H1 (cell line): ENCODE measurements around the gene SSPN. TPM values are rescaled to one million over a fixed set of nuclear protein-coding genes. Genes with fewer than 3 reads are reported as not detected.

Experiments used
- CTCF ChIA-PET: fragments of 300-600 bp; sonication (Branson Sonifier 250); formaldehyde crosslinking; loops from one replicate; lab custom pipeline; 2021; ENCODE audit not compliant: partially characterized antibody; lab: Charles Lee
- POLR2A ChIA-PET: fragments of 300-600 bp; sonication (Branson Sonifier 250); formaldehyde crosslinking; loops from one replicate; lab custom pipeline; 2021; ENCODE audit warnings: inconsistent platforms; ENCODE audit not compliant: partially characterized antibody; lab: Charles Lee
- DNase-seq, 2 experiments: peaks; one replicate each; pipeline versions ENCODE4 v3.0.0 to v3.0.0-alpha.2; 2010 to 2022; ENCODE audit warnings: low spot score in 2 of 2, low read depth in 1 of 2, mixed read lengths in 1 of 2
- FAIRE-seq: peaks from 2 replicates; lab custom pipeline; 2011; peaks lifted over from hg19 to GRCh38; lab: Jason Lieb, UNC
- H2AFZ ChIP-seq: 2 replicates; pipeline ENCODE4 v1.8.1; 2012; ENCODE audit warnings: low read length, inconsistent platforms
- H2AK5ac ChIP-seq: 2 replicates; pipeline ENCODE4 v1.6.1; 2013; ENCODE audit warnings: low read depth, low read length
- H2BK120ac ChIP-seq: replicated peaks from 2 replicates; pipeline ENCODE3; 2013; ENCODE audit warnings: low read depth, low read length, inconsistent platforms
- H2BK12ac ChIP-seq: 2 replicates; pipeline ENCODE4 v1.6.1; 2013; ENCODE audit warnings: low read depth, low read length
- H2BK15ac ChIP-seq: 2 replicates; pipeline ENCODE4 v1.6.1; 2013; ENCODE audit warnings: low read length
- H2BK20ac ChIP-seq: 2 replicates; pipeline ENCODE4 v1.6.1; 2013; ENCODE audit warnings: low read length
- H2BK5ac ChIP-seq: 2 replicates; pipeline ENCODE4 v1.6.1; 2013; ENCODE audit warnings: low read depth, low read length
- H3K14ac ChIP-seq: 2 replicates; pipeline ENCODE4 v1.6.1; 2013; ENCODE audit warnings: inconsistent platforms; ENCODE audit not compliant: insufficient read length
- H3K18ac ChIP-seq: 2 replicates; pipeline ENCODE4 v1.6.1; 2013; ENCODE audit warnings: low read length; ENCODE audit errors: extremely low read depth
- H3K23ac ChIP-seq: 2 replicates; pipeline ENCODE4 v1.6.1; 2013; ENCODE audit warnings: inconsistent platforms; ENCODE audit not compliant: insufficient read length
- H3K23me2 ChIP-seq: 2 replicates; pipeline ENCODE4 v1.6.1; 2013; ENCODE audit warnings: low read depth, low read length
- H3K27ac ChIP-seq: 2 replicates; pipeline ENCODE4 v1.6.1; 2011; ENCODE audit warnings: low read depth, low read length, inconsistent platforms
- H3K27me3 ChIP-seq, 4 experiments: replicated peaks in 1 of 4; 1 replicate in 1 of 4; 2 replicates in 3 of 4; pipeline versions ENCODE4 v1.6.1 to v1.8.1; 2011 to 2013; ENCODE audit warnings: low read length in 3 of 4, mild to moderate bottlenecking in 3 of 4, inconsistent platforms in 2 of 4, mixed read lengths in 2 of 4, moderate library complexity in 1 of 4; ENCODE audit not compliant: control insufficient read depth in 3 of 4, insufficient read depth in 3 of 4; ENCODE audit errors: extremely low read depth in 1 of 4
- H3K36me3 ChIP-seq, 4 experiments: 2 replicates each; pipeline versions ENCODE4 v1.6.1 to v1.8.1; 2011 to 2013; ENCODE audit warnings: mild to moderate bottlenecking in 4 of 4, low read length in 3 of 4, moderate library complexity in 2 of 4, control low read depth in 1 of 4, inconsistent platforms in 1 of 4; ENCODE audit not compliant: insufficient read depth in 4 of 4, control insufficient read depth in 2 of 4
- H3K4ac ChIP-seq: replicated peaks from 2 replicates; pipeline ENCODE3; 2013; ENCODE audit warnings: low read length, low read depth, mixed read lengths, inconsistent platforms; ENCODE audit not compliant: insufficient read length
- H3K4me1 ChIP-seq, 4 experiments: replicated peaks in 1 of 4; 1 replicate in 1 of 4; 2 replicates in 3 of 4; pipeline versions ENCODE4 v1.6.1 to v1.8.1; 2011 to 2013; ENCODE audit warnings: low read length in 3 of 4, inconsistent platforms in 2 of 4, mixed read lengths in 1 of 4; ENCODE audit not compliant: insufficient read depth in 4 of 4, control insufficient read depth in 3 of 4
- H3K4me2 ChIP-seq, 2 experiments: 2 replicates each; pipeline versions ENCODE4 v1.6.1 to v1.8.1; 2011 to 2013; ENCODE audit warnings: low read depth in 2 of 2, low read length in 2 of 2, control low read depth in 1 of 2, inconsistent platforms in 1 of 2, mild to moderate bottlenecking in 1 of 2; ENCODE audit not compliant: insufficient read depth in 1 of 2
- H3K4me3 ChIP-seq, 4 experiments: fragments of 200-600, 300-600 bp in 1 of 4; sonication (generic), shearing (Covaris generic), sonication (Bioruptor Twin) in 1 of 4; 2 replicates each; pipeline versions ENCODE4 v1.5.1 to v1.8.1; 2011 to 2016; ENCODE audit warnings: low read length in 4 of 4, low read depth in 3 of 4, control low read depth in 2 of 4, inconsistent platforms in 2 of 4, mild to moderate bottlenecking in 2 of 4, mixed read lengths in 1 of 4, moderate library complexity in 1 of 4; ENCODE audit not compliant: insufficient read depth in 2 of 4; ENCODE audit errors: extremely low read depth in 1 of 4
- H3K56ac ChIP-seq: replicated peaks from 2 replicates; pipeline ENCODE3; 2013; ENCODE audit warnings: low read depth, mild to moderate bottlenecking, mixed read lengths, low read length, inconsistent platforms; ENCODE audit not compliant: insufficient read length
- H3K79me1 ChIP-seq: 2 replicates; pipeline ENCODE4 v1.6.1; 2013; ENCODE audit warnings: low read depth, low read length, control low read depth
- H3K79me2 ChIP-seq, 2 experiments: 2 replicates each; pipeline versions ENCODE4 v1.6.1 to v1.8.1; 2012 to 2013; ENCODE audit warnings: low read length in 2 of 2, mild to moderate bottlenecking in 2 of 2, inconsistent platforms in 1 of 2; ENCODE audit not compliant: insufficient read depth in 2 of 2, control insufficient read depth in 1 of 2
- H3K9ac ChIP-seq, 4 experiments: replicated peaks in 1 of 4; 1 replicate in 1 of 4; 2 replicates in 3 of 4; pipeline versions ENCODE4 v1.6.1 to v1.8.1; 2011 to 2013; ENCODE audit warnings: low read depth in 3 of 4, low read length in 3 of 4, control low read depth in 2 of 4, mild to moderate bottlenecking in 2 of 4, moderate library complexity in 2 of 4, inconsistent platforms in 1 of 4; ENCODE audit errors: extremely low read depth in 1 of 4
- H3K9me3 ChIP-seq, 2 experiments: 2 replicates each; pipeline versions ENCODE4 v1.6.1 to v1.8.1; 2012 to 2013; ENCODE audit warnings: mild to moderate bottlenecking in 2 of 2, moderate library complexity in 2 of 2, control low read depth in 1 of 2, inconsistent platforms in 1 of 2, low read depth in 1 of 2, low read length in 1 of 2, mixed read lengths in 1 of 2; ENCODE audit not compliant: insufficient read depth in 2 of 2
- H4K20me1 ChIP-seq, 2 experiments: replicated peaks in 1 of 2; 2 replicates each; pipeline versions ENCODE3 to v1.8.1; 2011 to 2013; ENCODE audit warnings: inconsistent platforms in 2 of 2, low read length in 2 of 2, mild to moderate bottlenecking in 1 of 2; ENCODE audit not compliant: insufficient read depth in 2 of 2, control insufficient read depth in 1 of 2
- H4K5ac ChIP-seq: 2 replicates; pipeline ENCODE4 v1.6.1; 2013; ENCODE audit warnings: low read length, low read depth, mixed read lengths, inconsistent platforms; ENCODE audit not compliant: insufficient read length
- H4K8ac ChIP-seq: 2 replicates; pipeline ENCODE4 v1.8.0; 2013; ENCODE audit warnings: mild to moderate bottlenecking, moderate library complexity, low read length, inconsistent platforms; ENCODE audit not compliant: insufficient read depth; ENCODE audit errors: extremely low read depth
- H4K91ac ChIP-seq: replicated peaks from 2 replicates; pipeline ENCODE3; 2013; ENCODE audit warnings: low read length, mixed read lengths, inconsistent platforms; ENCODE audit not compliant: insufficient read length
- CBX5 ChIP-seq: fragments of 300-800, 300-1000 bp; sonication (generic); IDR thresholded peaks from 2 replicates; pipeline ENCODE4 v1.7.1; 2016; ENCODE audit warnings: antibody characterized with exemption, low read length, low read depth
- CBX8 ChIP-seq: fragments of 300-800, 300-1000 bp; sonication (generic); IDR thresholded peaks from 2 replicates; pipeline ENCODE4 v1.7.1; 2016; ENCODE audit warnings: low read depth, low read length, borderline replicate concordance
- CHD1 ChIP-seq: IDR thresholded peaks from 2 replicates; pipeline ENCODE4 v1.6.1; 2012; ENCODE audit warnings: low read depth, low read length, improper control_type of control experiment
- CREB1 ChIP-seq: IDR thresholded peaks from 2 replicates; pipeline ENCODE4 v1.6.1; 2012; ENCODE audit warnings: inconsistent platforms
- E2F6 ChIP-seq: IDR thresholded peaks from 2 replicates; pipeline ENCODE4 v1.6.1; 2012; ENCODE audit warnings: inconsistent platforms
- EGR1 ChIP-seq: IDR thresholded peaks from 2 replicates; pipeline ENCODE4 v1.6.1; 2011; ENCODE audit warnings: low read depth, low read length, borderline replicate concordance
- EZH2 ChIP-seq: fragments of 200-600 bp; sonication (generic); IDR thresholded peaks from 2 replicates; pipeline ENCODE4 v1.7.1; 2012; ENCODE audit warnings: low read depth, mild to moderate bottlenecking, moderate library complexity, low read length, inconsistent platforms; ENCODE audit not compliant: severe bottlenecking
- JUN ChIP-seq: IDR thresholded peaks from 2 replicates; pipeline ENCODE4 v1.6.1; 2011; ENCODE audit warnings: low read depth, mild to moderate bottlenecking, improper control_type of control experiment, low read length
- JUND ChIP-seq: IDR thresholded peaks from 2 replicates; pipeline ENCODE4 v1.6.1; 2011; ENCODE audit warnings: mild to moderate bottlenecking, improper control_type of control experiment, low read length
- MAX ChIP-seq: IDR thresholded peaks from 2 replicates; pipeline ENCODE4 v1.6.1; 2012; ENCODE audit warnings: inconsistent platforms
- RAD21 ChIP-seq, 2 experiments: IDR thresholded peaks in 1 of 2; conservative IDR thresholded peaks in 1 of 2; 2 replicates each; pipeline ENCODE4 v1.6.1; 2011; ENCODE audit warnings: low read depth in 2 of 2, low read length in 2 of 2, improper control_type of control experiment in 1 of 2, inconsistent platforms in 1 of 2, mild to moderate bottlenecking in 1 of 2, moderate library complexity in 1 of 2
- RBBP5 ChIP-seq: IDR thresholded peaks from 2 replicates; pipeline ENCODE4 v1.7.1; 2012; ENCODE audit warnings: low read depth, mild to moderate bottlenecking, inconsistent platforms, low read length, moderate library complexity, borderline replicate concordance
- RFX5 ChIP-seq: IDR thresholded peaks from 2 replicates; pipeline ENCODE4 v1.6.1; 2011; ENCODE audit warnings: low read depth, low read length, improper control_type of control experiment, borderline replicate concordance
- WGBS, 2 experiments: shearing (Covaris generic) in 1 of 2; methylation state at CpG; one replicate each; pipeline versions ENCODE4 v1.1.6 to v1.1.7; 2013 to 2015; ENCODE audit warnings: low lambda C conversion rate in 2 of 2, mixed read lengths in 2 of 2, inconsistent platforms in 1 of 2, low coverage in 1 of 2, missing lambda C conversion rate in 1 of 2; ENCODE audit not compliant: insufficient replicate concordance in 2 of 2, insufficient coverage in 1 of 2, insufficient read length in 1 of 2; ENCODE audit errors: extremely low coverage in 1 of 2, missing lambda C conversion rate in 1 of 2; 5-methylcytosine and 5-hydroxymethylcytosine counted together
- polyA plus RNA-seq, 7 experiments: library from polyadenylated mRNA; depleted of rRNA in 3 of 7; stranded (reverse) in 5 of 7; unstranded in 2 of 7; fragments of >200 nt in 5 of 7; fragments of 200-250 nt in 2 of 7; gene quantifications; 1 replicate in 5 of 7; 2 replicates in 1 of 7; 4 replicates in 1 of 7; pipeline versions ENCODE4 v1.2.1 to v1.2.3, GENCODE V29; 2011 to 2013; ENCODE audit warnings: missing spikeins in 2 of 7, mixed read lengths in 2 of 7
- total RNA-seq: library from RNA; stranded (reverse); fragmentation: NEBNext Ultra II Directional; extraction: Animal tissue kit (Norgen Biotek cat#: 25700); gene quantifications from 2 replicates; pipeline ENCODE4 v1.2.1, GENCODE V29; 2021

SSPN gene
- total and polyA plus RNA-seq, 2 of the 8 experiments (the other 6 are each of a cell fraction or from before 2014, with no cell fraction given) = 0.86 to 1.8 TPM

- Histone ChIP-seq H3K4me2 (no peak overlapping the region), H2BK20ac (0 out of 2 replicates have a peak overlapping the region, but pooled peaks have one; percentile 61), H3K9ac (no peak overlapping the region), H3K56ac (no peak overlapping the region), H3K23me2 (0 out of 2 replicates have a peak, but pooled peaks cover 2% of the 10 kb centered on the region), H3K23ac (no peak overlapping the region), H4K8ac (no peak overlapping the region), H3K9me3 (no peaks in the 10 kb centered on the region), H2BK12ac (no peak overlapping the region), H3K36me3 (no peaks in the 10 kb centered on the region), H4K91ac (no peak overlapping the region), H3K4ac (no peak overlapping the region), H2BK120ac (no peak overlapping the region), H2BK5ac (no peak overlapping the region), H4K5ac (no peak overlapping the region), H3K18ac (no peak overlapping the region), H3K14ac (no peak overlapping the region), H3K27me3 (no peaks in the 10 kb centered on the region), H3K4me3 (no peak overlapping the region), H2AK5ac (no peak overlapping the region), H3K27ac (no peak overlapping the region), H3K79me2 (no peaks in the 10 kb centered on the region), H2AFZ (no peak overlapping the region), H4K20me1 (no peaks in the 10 kb centered on the region), H3K4me1 (peaks cover 0 to 4% (median 1%) of the 10 kb centered on the region in 4 experiments; a peak in 3 of 7 replicates), H2BK15ac (no peak overlapping the region), H3K79me1 (no peaks in the 10 kb centered on the region)
- ChIA-PET CTCF (interaction anchor here (1.0 to 1.1 kb wide), 4 partner anchors 9 to 152 kb away, joined by 3 to 4 read pairs (median 3); no protein-coding TSS in a partner anchor), POLR2A (no interaction called here)
- WGBS, 2 experiments = 91% methylated on average over 5 of the region's 6 CpGs; no CpG with 5 or more reads in 1 of the 2 experiments
- no peak for FAIRE-seq
- no peak for DNase-seq
- TF ChIP-seq JUN (no peak), RAD21 (IDR thresholded peaks at IDR 0.05 in 1 of 2, conservative IDR thresholded peaks at IDR 0.05 in 1 of 2; ENCODE audit: low read depth in 2 of 2, low read length in 2 of 2) (no peak), RBBP5 (no peak), EZH2 (no peak), CBX8 (no peak), RFX5 (no peak), CHD1 (no peak), JUND (no peak), EGR1 (no peak), CREB1 (no peak), CBX5 (no peak), E2F6 (no peak), MAX (no peak)
Measured at GRCh38 chr12:26273811-26274210, 78.4 kb downstream of the SSPN start.
